SK-N-SH (cell line): ENCODE measurements around the gene MRFAP1L1. TPM values are rescaled to one million over a fixed set of nuclear protein-coding genes. Genes with fewer than 3 reads are reported as not detected.

ENCODE experiments used
- CTCF ChIA-PET: fragments of 300-600, 350-600 bp; formaldehyde crosslinking; extraction: SDS; loops from one replicate; lab custom pipeline; 2021; lab: Yijun Ruan, JAX
- POLR2A ChIA-PET: fragments of 350-600 bp; sonication (Branson Sonifier 250); formaldehyde crosslinking; extraction: SDS; loops from one replicate; lab custom pipeline; 2020; ENCODE audit warnings: antibody characterized with exemption, inconsistent platforms; lab: Yijun Ruan, JAX
- DNase-seq: peaks from one replicate; pipeline ENCODE4 v3.0.0; 2012
- H2AFZ ChIP-seq: fragments of 200-600 bp; sonication (generic); 2 replicates; pipeline ENCODE4 v1.8.1; 2016; ENCODE audit warnings: antibody characterized with exemption, mild to moderate bottlenecking, low read depth
- H3F3A ChIP-seq: fragments of 200-600 bp; sonication (generic); replicated peaks from 2 replicates; pipeline ENCODE3; 2016; ENCODE audit warnings: antibody characterized with exemption, mild to moderate bottlenecking; ENCODE audit not compliant: insufficient read depth
- H3K27ac ChIP-seq, 2 experiments: fragments of 200-500 bp in 1 of 2; fragments of 200-600 bp in 1 of 2; sonication (Bioruptor generic) in 1 of 2; sonication (generic), shearing (Covaris generic) in 1 of 2; 2 replicates each; pipeline versions ENCODE4 v1.5.1 to v1.6.1; 2014 to 2016; ENCODE audit warnings: low read depth in 2 of 2, inconsistent platforms in 1 of 2, low read length in 1 of 2, mild to moderate bottlenecking in 1 of 2, mixed read lengths in 1 of 2
- H3K27me3 ChIP-seq: fragments of 200-600 bp; sonication (generic), shearing (Covaris generic); 2 replicates; pipeline ENCODE4 v1.6.1; 2016; ENCODE audit warnings: mixed run types; ENCODE audit not compliant: insufficient read depth
- H3K36me3 ChIP-seq, 2 experiments: fragments of 200-500 bp in 1 of 2; fragments of 200-600 bp in 1 of 2; sonication (Bioruptor generic) in 1 of 2; sonication (generic) in 1 of 2; replicated peaks in 1 of 2; 2 replicates each; pipeline versions ENCODE3 to v1.5.1; 2014 to 2016; ENCODE audit warnings: low read length in 1 of 2, mild to moderate bottlenecking in 1 of 2; ENCODE audit not compliant: insufficient read depth in 2 of 2, control insufficient read depth in 1 of 2
- H3K4me1 ChIP-seq, 2 experiments: fragments of 200-500 bp in 1 of 2; fragments of 200-600 bp in 1 of 2; sonication (Bioruptor generic) in 1 of 2; sonication (generic), shearing (Covaris generic) in 1 of 2; 2 replicates each; pipeline versions ENCODE4 v1.5.1 to v1.6.1; 2014 to 2016; ENCODE audit warnings: low read depth in 1 of 2, low read length in 1 of 2, mixed run types in 1 of 2; ENCODE audit not compliant: insufficient read depth in 2 of 2, control insufficient read depth in 1 of 2
- H3K4me2 ChIP-seq: fragments of 200-600 bp; sonication (generic), shearing (Covaris generic); 2 replicates; pipeline ENCODE4 v1.6.1; 2017; ENCODE audit warnings: mixed run types
- H3K4me3 ChIP-seq, 2 experiments: fragments of 200-500 bp in 1 of 2; fragments of 200-600 bp in 1 of 2; sonication (Bioruptor generic) in 1 of 2; sonication (generic), shearing (Covaris generic) in 1 of 2; 2 replicates each; pipeline versions ENCODE4 v1.5.1 to v1.8.1; 2014 to 2016; ENCODE audit warnings: low read depth in 2 of 2, inconsistent platforms in 1 of 2, low read length in 1 of 2, mild to moderate bottlenecking in 1 of 2, mixed read lengths in 1 of 2, moderate library complexity in 1 of 2
- H3K79me2 ChIP-seq: fragments of 200-600 bp; sonication (generic); 2 replicates; pipeline ENCODE4 v1.8.1; 2017; ENCODE audit warnings: mild to moderate bottlenecking; ENCODE audit not compliant: insufficient read depth
- H3K9ac ChIP-seq: fragments of 200-600 bp; sonication (generic); 2 replicates; pipeline ENCODE4 v1.6.1; 2017; ENCODE audit warnings: mixed run types
- H3K9me2 ChIP-seq: fragments of 200-600 bp; sonication (generic); 2 replicates; pipeline ENCODE4 v1.6.1; 2017; ENCODE audit warnings: mixed run types
- H3K9me3 ChIP-seq: fragments of 200-600 bp; sonication (generic); 2 replicates; pipeline ENCODE4 v1.6.1; 2017; ENCODE audit warnings: mixed run types, mild to moderate bottlenecking, moderate library complexity
- H4K20me1 ChIP-seq: fragments of 200-600 bp; sonication (generic); 2 replicates; pipeline ENCODE4 v1.6.1; 2017; ENCODE audit warnings: mild to moderate bottlenecking, mixed run types; ENCODE audit not compliant: insufficient read depth
- CHD2 ChIP-seq: fragments of 150-350 bp; IDR thresholded peaks from 2 replicates; pipeline ENCODE4 v1.6.1; 2018; ENCODE audit warnings: low read length; ENCODE audit not compliant: partially characterized antibody
- CTCF ChIP-seq: fragments of 200-600 bp; sonication (generic); IDR thresholded peaks from 2 replicates; pipeline ENCODE4 v1.6.1; 2017; ENCODE audit warnings: antibody characterized with exemption, mild to moderate bottlenecking, moderate library complexity
- EZH2phosphoT487 ChIP-seq: fragments of 200-600 bp; sonication (generic); IDR thresholded peaks from 2 replicates; pipeline ENCODE4 v1.6.1; 2017; ENCODE audit warnings: low read depth, mixed run types, mild to moderate bottlenecking, antibody characterized with exemption, moderate library complexity, borderline replicate concordance
- FOSL2 ChIP-seq: IDR thresholded peaks from 2 replicates; pipeline ENCODE4 v1.4.0; 2012; ENCODE audit warnings: low read depth, mild to moderate bottlenecking, moderate library complexity, borderline replicate concordance
- FOXM1 ChIP-seq: IDR thresholded peaks from 2 replicates; pipeline ENCODE4 v1.4.0; 2012; ENCODE audit warnings: low read depth, mild to moderate bottlenecking
- GATA2 ChIP-seq: sonication (generic); formaldehyde crosslinking; IDR thresholded peaks from 2 replicates; pipeline ENCODE4 v1.5.0; 2020; ENCODE audit warnings: mild to moderate bottlenecking, missing genetic modification reagents
- JUND ChIP-seq: IDR thresholded peaks from 2 replicates; pipeline ENCODE4 v1.4.0; 2012
- MEF2A ChIP-seq: IDR thresholded peaks from 2 replicates; pipeline ENCODE4 v1.4.0; 2012; ENCODE audit warnings: low read depth, borderline replicate concordance
- NFIC ChIP-seq: IDR thresholded peaks from 2 replicates; pipeline ENCODE4 v1.4.0; 2012; ENCODE audit warnings: borderline replicate concordance
- PBX3 ChIP-seq: IDR thresholded peaks from 2 replicates; pipeline ENCODE4; 2012
- RAD21 ChIP-seq: IDR thresholded peaks from 2 replicates; pipeline ENCODE4 v1.6.1; 2012; ENCODE audit warnings: mild to moderate bottlenecking, low read length
- REST ChIP-seq: IDR thresholded peaks from 2 replicates; pipeline ENCODE4 v1.6.1; 2012; ENCODE audit warnings: mild to moderate bottlenecking, low read depth, low read length, moderate library complexity
- RFX5 ChIP-seq: IDR thresholded peaks from 2 replicates; pipeline ENCODE4 v1.6.1; 2012; ENCODE audit warnings: mild to moderate bottlenecking, improper control_type of control experiment, low read length
- SMC3 ChIP-seq: IDR thresholded peaks from 2 replicates; pipeline ENCODE4 v1.6.1; 2012; ENCODE audit warnings: low read depth, low read length, improper control_type of control experiment
- TAF1 ChIP-seq: IDR thresholded peaks from 2 replicates; pipeline ENCODE4 v1.6.1; 2012; ENCODE audit warnings: low read depth, mild to moderate bottlenecking, low read length, moderate library complexity, borderline replicate concordance
- TCF12 ChIP-seq: IDR thresholded peaks from 2 replicates; pipeline ENCODE4 v1.4.0; 2012
- USF1 ChIP-seq: IDR thresholded peaks from 2 replicates; pipeline ENCODE4 v1.4.0; 2012; ENCODE audit warnings: low read depth, borderline replicate concordance
- USF2 ChIP-seq: fragments of 150-350 bp; IDR thresholded peaks from 2 replicates; pipeline ENCODE4 v1.6.1; 2017; ENCODE audit warnings: antibody characterized with exemption, low read length, low read depth, borderline replicate concordance
- WGBS: methylation state at CpG from one replicate; pipeline ENCODE4 v1.1.6; 2017; ENCODE audit warnings: low lambda C conversion rate; 5-methylcytosine and 5-hydroxymethylcytosine counted together
- polyA plus RNA-seq, 3 experiments: library from polyadenylated mRNA; depleted of rRNA; stranded (reverse); fragments of >200 nt; gene quantifications; 2 replicates each; pipeline ENCODE4 v1.2.3, GENCODE V29; 2012

MRFAP1L1 gene
- polyA plus RNA-seq, 1 of the 3 experiments (the other 2 are of a cell fraction), result 60.3 TPM

GRCh38 chr4:6703786-6704185, 5.9 kb downstream of the MRFAP1L1 start:
- Histone ChIP-seq H3K4me2 (no peak overlapping the region), H3K4me3 (no peak overlapping the region), H3K9me2 (no peaks in the 10 kb centered on the region), H3K27me3 (no peaks in the 10 kb centered on the region), H3K4me1 (peaks cover 13 to 18% of the 10 kb centered on the region in 2 experiments), H4K20me1 (no peaks in the 10 kb centered on the region; the same call in 1 of the 2 replicates), H2AFZ (no peak overlapping the region), H3K79me2 (peaks cover 70% of the 10 kb centered on the region), H3K27ac (no peak overlapping the region), H3K9me3 (no peaks in the 10 kb centered on the region), H3K36me3 (peaks cover 22 to 25% of the 10 kb centered on the region in 2 experiments), H3K9ac (no peak overlapping the region), H3F3A (no peaks in the 10 kb centered on the region)
- DNase-seq, result no peak
- POLR2A ChIA-PET, result no interaction called here
- CTCF ChIA-PET, result interaction anchor here (1.1 kb wide), 2 partner anchors 8 to 13 kb away, joined by 3 read pairs; no protein-coding TSS in a partner anchor
- TF ChIP-seq CTCF, result no peak
- TF ChIP-seq USF2, result no peak
- no peak for TF ChIP-seq RAD21
- no peak for TF ChIP-seq TAF1
- TF ChIP-seq JUND, result no peak
- no peak for TF ChIP-seq FOXM1
- no peak for TF ChIP-seq RFX5
- no peak for TF ChIP-seq CHD2
- no peak for TF ChIP-seq MEF2A
- no peak for TF ChIP-seq SMC3
- TF ChIP-seq TCF12, result no peak
- TF ChIP-seq EZH2phosphoT487, result no peak
- no peak for TF ChIP-seq FOSL2
- no peak for TF ChIP-seq USF1
- TF ChIP-seq REST, result no peak
- TF ChIP-seq GATA2 (CRISPR knock-in tag), result no peak
- TF ChIP-seq NFIC, result no peak
- TF ChIP-seq PBX3, result no peak
- WGBS, result 82% methylated on average over 3 of the region's 3 CpGs
